ENCODE results near the gene LRFN3. TPM values are rescaled to one million over a fixed set of nuclear protein-coding genes. Genes with fewer than 3 reads are reported as not detected.
"Not testable (repeated sequence)": the region's sequence is repeated elsewhere in the genome, so short reads cannot be mapped to it uniquely, and the experiment has no call there.

LRFN3 gene
- total RNA-seq, 1 donor from 2014 or later: 8.8 TPM

DNA sequence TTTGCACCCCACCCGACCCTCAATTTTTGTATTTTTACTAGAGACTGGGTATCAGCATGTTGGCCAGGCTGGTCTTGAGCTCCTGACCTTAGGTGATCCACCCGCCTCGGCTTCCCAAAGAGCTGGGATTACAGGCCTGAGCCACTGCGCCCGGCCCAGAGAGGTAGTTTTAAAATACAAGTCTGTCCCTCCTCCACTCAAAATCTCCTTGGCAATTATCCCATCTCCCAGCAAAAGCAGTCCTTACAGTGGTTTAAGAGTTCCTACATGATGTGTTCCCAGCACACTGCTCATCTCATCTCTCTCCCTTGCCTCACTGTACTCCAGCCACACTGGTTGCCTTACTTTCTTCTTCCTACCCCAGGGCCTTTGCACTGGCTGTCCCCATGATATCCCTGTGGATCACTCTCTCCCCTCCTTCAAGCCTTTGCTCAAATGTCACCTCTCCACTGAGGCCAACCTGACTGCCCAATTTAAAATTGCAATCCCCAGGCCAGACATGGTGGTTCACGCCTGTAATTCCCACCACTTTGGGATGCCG is 24.3 kb downstream of the LRFN3 start:
- intact Hi-C loops (cut with DNase I): no loop called here
- no peak for DNase-seq (ENCODE audit: low spot score)

DNA sequence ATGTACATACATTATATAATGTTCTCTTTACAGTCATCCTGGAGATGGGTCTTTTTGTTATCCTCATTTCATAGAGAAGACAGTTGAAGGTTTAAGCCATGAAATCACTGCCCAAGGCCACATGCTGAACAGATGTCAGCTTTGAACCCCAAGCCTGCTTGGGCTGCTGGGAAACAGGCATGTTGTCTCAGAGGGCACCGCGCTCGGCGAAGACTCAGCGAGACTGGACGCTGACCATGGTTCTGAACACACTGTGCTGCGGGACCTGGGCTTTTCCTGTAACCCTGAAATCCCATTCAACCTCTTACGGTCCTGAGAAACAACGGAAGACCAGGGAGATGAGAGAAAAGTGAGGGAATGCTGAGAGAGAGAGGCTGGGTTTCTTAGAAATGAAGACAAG is 27.3 kb downstream of the LRFN3 start:
- intact Hi-C loops (cut with DNase I): no loop called here
- no peak for DNase-seq (ENCODE audit: low spot score)

DNA sequence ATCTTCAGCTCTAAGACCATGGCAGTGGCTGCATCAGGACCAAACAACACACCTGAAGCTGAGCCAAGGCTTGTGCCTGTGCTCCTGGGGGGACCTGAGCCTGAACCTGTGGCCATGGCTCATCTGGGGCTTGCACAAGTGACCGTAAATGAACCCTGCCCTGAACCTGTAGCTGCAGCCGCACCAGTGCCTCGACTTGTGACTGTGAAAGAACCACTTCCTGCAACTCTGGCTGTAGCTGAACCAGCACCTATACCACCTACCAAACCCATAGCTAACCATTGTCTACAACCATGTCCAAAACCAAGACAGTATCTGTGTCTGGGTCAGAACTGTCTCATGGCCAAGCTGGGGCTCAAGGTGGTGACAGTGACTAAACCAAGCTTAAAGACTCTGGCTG is 30.6 kb downstream of the LRFN3 start:
- intact Hi-C loops (cut with DNase I): no loop called here

DNA sequence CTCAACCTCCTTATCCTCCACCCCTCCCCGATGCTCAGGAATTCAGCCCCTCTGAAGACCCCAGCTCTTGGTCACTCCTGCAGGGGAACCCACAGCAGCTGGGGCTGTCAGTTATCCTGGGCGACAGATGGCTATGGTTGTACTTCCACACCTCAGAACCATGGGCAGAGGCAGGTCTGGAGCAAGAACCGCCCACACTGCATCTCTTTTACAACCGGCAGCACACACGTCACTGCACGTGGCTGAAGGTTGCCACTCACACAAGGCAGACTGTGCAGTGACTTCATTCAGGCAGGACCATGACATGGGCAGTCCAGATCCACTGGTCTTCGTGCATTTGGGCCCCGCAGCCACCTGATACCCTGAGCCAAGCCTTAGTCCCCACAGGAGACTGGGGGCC is 37.3 kb downstream of the LRFN3 start:
- intact Hi-C loops (cut with DNase I): no loop called here
- no peak for DNase-seq (ENCODE audit: low spot score)

More for the DNA sequence above, 30.6 kb downstream of the LRFN3 start:
- DNase-seq (ENCODE audit: low spot score): no peak

DNA sequence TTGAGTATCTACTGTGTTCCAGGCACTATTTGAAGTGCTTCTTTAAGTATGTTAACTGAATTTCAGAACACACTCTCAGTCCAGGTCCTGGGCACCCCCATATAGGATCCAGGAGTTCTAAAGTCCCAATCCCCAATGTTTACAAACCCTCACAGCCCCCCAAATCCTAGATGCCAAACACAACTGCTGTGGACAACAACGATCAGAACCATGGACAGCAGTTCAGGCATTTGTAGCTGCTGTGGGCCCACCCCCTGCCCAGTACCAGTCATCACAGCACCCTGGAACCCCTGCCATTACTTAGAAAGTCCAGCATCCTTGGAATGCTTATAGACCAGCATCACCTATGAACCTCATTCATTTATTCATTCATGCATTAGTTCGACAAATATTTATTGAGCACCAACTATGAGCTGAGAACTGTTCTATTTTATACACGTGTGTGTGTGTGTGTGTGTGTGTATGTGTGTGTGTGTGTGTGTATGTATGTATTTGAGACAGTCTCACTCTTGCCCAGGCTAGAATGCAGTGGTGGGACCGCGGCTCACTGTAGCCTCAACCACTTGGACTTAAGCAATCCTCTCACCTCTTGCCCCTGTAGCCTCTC is 39.5 kb downstream of the LRFN3 start:
- no peak for DNase-seq (ENCODE audit: low spot score)
- intact Hi-C loops (cut with DNase I): no loop called here

DNA sequence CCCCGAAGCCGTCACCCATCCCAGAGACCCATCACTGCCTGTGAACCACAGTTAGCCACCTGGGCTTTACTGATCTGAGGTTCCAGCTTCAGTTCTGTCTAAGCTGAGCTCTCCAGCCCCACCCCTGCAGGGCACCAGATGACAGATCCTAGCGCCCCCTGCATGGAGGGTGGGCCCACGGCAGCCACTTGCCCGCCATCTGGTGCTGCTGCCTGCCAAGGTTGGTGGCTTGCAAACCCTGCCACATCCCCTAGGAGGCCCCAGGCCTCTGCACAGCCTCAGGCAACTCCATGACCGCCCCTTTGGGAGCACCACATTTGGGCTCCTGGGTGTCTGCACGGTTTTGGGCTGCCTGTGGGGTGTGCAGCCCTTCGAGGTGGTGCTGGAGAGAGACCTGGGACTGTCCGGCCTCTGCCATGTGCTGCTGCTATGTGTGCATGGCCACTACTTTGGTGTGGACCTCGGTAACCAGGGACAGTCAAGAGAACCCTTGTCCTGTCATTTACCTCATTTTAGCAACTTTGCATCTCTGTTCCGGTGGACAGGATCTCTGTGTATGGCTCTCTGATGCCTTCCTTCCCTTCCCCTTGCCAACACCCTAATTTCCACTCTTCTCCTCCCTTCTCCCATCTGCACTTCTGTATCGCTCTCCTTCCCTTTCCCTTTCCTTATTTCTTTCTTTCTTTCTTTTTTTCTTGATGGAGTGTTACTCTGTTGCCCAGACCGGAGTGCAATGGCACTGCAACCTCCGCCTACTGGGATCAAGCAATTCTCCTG is 41.5 kb downstream of the LRFN3 start:
- intact Hi-C loops (cut with DNase I): no loop called here
- no peak for DNase-seq (ENCODE audit: low spot score)

DNA sequence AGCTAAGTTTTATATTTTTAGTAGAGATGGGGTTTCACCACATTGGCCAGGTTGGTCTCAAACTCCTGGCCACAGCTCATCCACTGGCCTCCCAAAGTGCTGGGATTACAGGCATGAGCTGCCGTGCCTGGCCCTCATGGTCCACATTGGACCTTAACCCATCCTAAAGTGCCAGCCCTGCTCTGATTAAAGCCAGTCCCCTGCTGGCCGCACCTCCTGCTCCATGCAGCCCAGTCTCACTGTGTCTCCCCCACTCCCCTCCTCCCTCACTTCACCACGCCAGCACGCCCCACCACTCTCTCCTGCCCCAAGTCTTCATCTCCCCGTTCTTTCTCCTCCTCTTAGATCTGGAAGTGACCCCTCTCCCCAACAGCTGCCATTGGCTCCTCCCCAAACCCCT is 42.1 kb downstream of the LRFN3 start:
- intact Hi-C loops (cut with DNase I): no loop called here
- no peak for DNase-seq (ENCODE audit: low spot score)

DNA sequence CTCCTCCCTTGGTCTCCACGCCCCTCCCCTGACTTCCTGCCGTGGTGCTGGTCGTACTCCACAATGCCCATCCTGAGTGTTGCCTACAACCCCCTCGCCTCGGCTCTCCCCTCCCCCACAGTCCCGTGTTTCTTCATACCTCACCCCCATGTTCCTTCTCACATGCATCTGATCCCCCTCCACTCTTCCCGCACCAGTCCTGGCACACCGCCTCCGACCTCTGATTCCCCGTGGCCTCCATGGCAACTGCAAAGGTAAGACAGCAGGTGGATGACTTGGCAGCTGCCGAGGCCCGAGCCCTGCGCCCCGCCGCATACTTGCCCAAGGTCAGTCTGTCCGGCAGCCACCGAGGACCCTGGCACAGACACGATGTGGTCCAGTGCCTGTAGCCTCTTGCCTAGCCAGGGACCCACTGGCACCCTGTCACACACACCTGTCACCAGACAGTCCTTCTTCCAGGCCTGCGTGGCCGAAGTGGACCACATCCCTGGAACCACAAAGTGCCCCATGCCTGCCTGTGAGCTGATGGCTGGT is 42.7 kb downstream of the LRFN3 start:
- DNase-seq (ENCODE audit: low spot score): no peak
- intact Hi-C loops (cut with DNase I): no loop called here

DNA sequence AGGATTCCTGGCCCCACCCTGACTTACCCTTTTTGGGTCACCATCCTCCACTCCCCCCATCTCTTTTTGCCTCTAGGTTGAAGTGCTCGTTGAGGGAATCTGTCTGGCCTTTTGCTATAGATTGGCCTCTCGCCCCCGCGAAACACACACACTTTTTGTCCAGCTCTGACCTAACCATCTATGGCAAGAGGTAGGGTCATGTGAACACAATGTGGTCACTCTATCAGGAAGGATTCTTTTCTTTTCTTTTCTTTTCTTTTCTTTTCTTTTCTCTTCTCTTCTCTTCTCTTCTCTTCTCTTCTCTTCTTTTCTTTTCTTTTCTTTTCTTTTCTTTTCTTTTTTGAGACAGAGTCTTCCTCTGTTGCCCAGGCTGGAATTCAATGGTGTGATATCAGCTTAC is 44.8 kb downstream of the LRFN3 start:
- intact Hi-C loops (cut with DNase I); DNase-seq (ENCODE audit: low spot score): not testable (repeated sequence)

DNA sequence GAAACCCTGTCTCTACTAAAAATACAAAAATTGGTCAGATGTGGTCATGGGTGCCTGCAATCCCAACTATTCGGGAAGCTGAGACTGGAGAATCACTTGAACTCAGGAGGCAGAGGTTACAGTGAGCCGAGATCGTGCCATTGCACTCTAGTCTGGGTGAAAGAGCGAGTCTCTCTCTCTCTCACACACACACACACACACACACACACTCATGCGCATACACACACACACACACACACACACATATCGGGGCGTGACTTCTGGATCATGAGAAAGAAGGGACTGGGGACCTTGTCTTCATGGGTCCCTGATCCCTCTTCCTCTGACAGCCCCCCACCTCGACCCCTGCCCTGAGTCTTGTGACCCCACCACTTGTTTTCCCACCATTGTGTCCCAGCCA is 47.0 kb downstream of the LRFN3 start:
- intact Hi-C loops (cut with DNase I): no loop called here
- no peak for DNase-seq (ENCODE audit: low spot score)

DNA sequence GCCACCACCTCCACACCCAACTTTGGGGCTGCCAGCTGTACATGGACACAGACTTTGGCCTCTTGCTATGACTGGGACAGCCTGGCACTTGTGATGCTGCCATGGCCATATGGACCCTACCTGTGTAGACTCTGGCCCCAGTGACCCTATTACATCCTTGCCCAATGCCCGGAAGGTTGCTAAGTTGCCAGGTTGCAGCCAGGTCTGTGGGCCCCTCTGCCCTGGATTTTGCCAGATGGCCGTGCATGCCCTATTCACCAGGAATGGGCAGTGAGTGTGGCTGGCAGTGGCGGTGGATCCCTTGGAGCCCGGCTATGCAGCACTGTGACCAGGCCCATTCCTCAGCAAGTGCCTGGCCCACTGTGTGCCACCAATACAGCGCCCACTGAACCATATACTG is 49.9 kb downstream of the LRFN3 start:
- no peak for DNase-seq (ENCODE audit: low spot score)
- intact Hi-C loops (cut with DNase I): no loop called here

DNA sequence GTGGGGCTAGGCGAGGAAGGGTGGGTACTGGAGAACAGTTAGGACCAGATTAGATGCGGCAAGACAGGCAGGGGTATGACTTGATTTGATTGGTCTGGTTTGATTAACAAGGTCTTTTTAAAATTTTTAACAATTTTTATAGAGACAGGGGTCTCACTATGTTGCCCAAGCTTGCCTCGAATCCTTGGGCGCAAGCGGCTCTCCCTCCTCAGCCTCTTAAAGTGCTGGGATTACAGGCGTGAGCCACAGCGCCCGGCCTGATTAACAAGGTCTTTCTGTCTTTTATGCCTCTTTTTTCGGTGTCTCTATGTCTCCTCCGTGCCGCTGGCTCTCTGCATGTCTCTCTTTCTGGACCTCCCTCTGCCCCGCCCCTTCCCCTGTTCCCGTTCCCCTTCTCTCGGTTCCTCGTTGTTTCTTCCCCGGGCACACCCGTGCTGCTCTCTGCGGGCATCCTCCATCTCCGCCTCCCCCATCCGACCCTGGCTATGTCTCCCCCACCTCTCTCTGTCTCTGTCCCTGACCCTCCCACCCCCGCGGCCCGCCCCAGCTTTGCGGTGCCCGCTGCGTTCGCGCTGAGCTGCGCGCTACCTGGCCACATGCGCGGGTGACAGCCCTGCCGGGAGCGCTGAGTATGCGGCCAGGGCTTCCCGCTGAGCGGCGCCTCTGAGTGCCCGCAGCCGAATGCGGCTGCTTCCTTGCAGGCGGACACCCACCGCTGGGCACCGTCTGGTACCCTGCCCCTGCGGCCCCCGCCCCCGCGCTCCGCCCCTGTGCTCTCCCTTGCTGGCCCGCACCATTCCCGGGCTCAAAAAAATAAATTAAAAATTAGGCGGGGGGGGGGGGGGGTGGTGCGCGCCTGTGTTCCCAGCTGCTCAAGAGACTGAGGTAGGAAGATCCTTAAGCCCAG is 50.7 kb downstream of the LRFN3 start:
- DNase-seq (ENCODE audit: low spot score): peak; percentile 79
- intact Hi-C loops (cut with DNase I): no loop called here

DNA sequence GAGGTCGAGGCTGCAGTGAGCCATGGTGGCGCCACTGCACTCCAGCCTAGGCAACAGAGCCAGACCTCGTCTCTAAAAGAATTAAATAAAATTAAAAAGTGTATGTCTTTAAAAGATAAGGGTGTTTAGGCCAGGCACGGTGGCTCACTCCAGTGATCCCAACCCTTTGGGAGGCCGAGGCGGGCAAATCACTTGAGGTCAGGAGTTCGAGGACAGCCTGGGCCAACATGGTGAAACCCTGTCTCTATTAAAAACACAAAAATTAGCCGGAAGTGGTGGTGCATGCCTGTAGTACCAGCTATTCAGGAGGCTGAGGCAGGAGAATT is 51.4 kb downstream of the LRFN3 start:
- no peak for DNase-seq (ENCODE audit: low spot score)
- intact Hi-C loops (cut with DNase I): no loop called here

DNA sequence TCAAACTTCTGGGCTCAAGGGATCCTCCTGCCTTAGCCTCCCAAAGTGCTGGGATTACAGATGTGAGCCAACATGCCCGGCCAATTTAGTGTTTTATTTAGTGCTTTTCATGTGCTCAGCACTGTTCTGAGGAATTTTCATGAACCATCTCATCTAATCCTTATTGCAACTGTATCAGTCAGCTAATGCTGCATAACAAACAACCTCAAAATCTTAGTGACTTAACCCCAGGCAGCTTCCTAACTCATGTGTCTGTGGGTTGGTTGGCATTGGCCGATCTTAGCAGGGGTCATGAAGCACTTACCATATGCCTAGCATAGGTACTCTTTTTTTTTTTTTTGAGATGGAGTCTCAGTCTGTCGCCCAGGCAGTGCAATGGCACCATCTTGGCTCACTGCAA is 52.6 kb downstream of the LRFN3 start:
- no peak for DNase-seq (ENCODE audit: low spot score)
- intact Hi-C loops (cut with DNase I): no loop called here

DNA sequence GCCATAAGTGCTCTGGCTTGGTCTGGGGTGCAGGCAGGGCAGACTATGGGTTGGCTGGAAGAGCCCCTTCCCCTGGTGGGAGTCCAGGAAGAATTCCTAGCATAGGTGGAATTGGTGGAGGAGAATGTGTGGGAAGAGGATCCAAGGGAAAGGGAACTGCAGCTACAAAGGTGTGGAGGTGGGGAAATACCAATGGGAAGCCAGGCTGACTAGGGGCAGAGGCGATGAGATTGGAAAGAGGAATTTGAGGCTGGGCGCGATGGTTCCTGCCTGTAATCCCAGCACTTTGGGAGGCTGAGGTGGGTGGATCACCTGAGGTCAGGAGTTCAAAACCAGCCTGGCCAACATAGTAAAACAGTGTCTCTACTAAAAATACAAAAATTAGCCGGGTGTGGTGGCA is 54.0 kb downstream of the LRFN3 start:
- intact Hi-C loops (cut with DNase I): no loop called here

DNA sequence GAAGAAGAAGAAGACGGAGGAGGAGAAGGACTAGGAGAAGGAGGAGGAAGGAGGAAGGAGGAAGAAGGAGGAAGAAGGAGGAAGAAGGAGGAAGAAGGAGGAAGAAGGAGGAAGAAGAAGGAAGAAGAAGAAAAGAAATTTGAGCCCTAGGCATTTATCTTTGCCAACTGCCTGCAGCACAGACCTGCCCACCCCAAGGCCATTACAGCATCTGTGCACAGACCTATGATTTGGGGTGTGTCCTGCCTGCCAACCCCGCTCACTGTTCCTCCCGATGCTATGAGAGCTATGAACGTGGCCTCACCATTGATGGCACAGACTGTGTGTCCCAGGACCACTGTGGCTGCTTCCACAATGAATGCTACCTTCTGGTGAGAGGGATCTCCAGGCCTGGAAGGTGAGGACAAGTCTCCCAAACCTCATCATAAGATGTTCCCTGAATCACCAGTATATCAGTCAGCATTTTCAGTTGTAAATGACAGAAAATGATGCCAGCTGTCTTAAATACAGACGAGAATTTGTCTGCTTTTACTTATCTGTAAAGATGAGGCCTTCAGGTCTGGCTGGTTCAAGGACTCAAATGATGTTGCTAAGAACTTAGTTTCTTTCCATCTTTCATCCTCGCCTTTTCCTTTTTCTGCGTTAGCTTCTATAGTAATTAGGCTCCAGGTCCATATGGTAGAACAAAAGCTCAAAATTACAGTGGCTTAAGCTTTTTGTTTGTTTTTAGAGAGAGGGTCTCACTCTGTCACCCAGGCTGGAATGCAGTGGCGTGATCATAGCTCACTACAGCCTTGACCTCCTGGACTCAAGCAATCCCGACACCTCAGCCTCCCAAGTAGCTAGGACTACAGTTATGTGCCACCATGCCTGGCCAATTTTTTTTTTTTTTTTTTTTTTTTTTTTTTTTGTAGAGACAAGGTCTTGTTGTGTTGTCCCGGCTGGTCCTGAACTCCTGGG is 54.9 kb downstream of the LRFN3 start:
- DNase-seq (ENCODE audit: low spot score): no peak
- intact Hi-C loops (cut with DNase I): no loop called here

More for the DNA sequence above, 54.0 kb downstream of the LRFN3 start:
- DNase-seq (ENCODE audit: low spot score): no peak

DNA sequence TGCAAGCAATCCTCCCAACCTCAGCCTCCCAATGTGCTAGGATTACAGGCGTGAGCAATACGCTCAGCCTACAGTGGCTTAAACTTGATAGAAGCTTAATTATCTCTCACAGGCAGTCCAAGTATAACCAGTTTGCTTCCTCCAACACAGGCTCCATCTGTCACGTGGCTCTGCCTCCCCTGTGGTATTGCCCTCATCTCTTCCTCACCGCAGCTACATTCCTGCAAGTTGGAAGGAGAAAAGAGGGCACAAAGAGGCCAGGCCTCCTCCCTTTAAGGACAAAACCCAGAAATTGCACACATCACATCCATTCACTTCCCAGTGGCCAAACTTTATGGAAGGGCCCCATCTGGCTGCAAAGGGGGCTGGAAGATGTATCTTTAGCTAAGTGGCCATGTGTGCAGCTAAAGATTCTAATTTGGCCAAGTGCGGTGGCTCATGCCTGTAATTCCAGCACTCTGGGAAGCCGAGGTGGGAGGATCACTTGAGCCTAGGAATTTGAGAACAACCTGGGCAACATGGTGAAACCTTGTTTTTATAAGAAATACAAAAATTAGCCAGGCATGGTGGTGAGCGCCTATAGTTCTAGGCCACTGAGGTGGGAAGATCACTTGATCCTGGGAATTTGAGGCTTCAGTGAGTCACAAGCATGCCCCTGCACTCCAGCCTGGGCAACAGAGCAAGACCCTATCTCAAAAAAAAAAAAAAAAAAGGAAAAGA is 55.7 kb downstream of the LRFN3 start:
- intact Hi-C loops (cut with DNase I): no loop called here
- DNase-seq (ENCODE audit: low spot score): no peak
